GM19099 (cell line): ENCODE results near the gene TMEM132D.

ENCODE experiments used
- POLR2A ChIP-seq: IDR thresholded peaks from 3 replicates; pipeline ENCODE4 v1.6.1; 2011; ENCODE audit warnings: low read depth; ENCODE audit not compliant: insufficient read length; ENCODE audit errors: extremely low read depth

Gene TMEM132D

GRCh38 chr12:129675496-129675895, 228.3 kb downstream of the TMEM132D start:
- TF ChIP-seq POLR2A: no peak

GRCh38 chr12:129673806-129674205, 230.0 kb downstream of the TMEM132D start:
- TF ChIP-seq POLR2A: no peak

GRCh38 chr12:129672110-129672509, 231.7 kb downstream of the TMEM132D start:
- TF ChIP-seq POLR2A: no peak

- no peak for TF ChIP-seq POLR2A
These were observed 233.4 kb downstream of the TMEM132D start for GRCh38 chr12:129670256-129670920.

- TF ChIP-seq POLR2A: no peak
These were observed 238.4 kb downstream of the TMEM132D start for GRCh38 chr12:129665414-129665813.

- no peak for TF ChIP-seq POLR2A
These were observed 241.6 kb downstream of the TMEM132D start for GRCh38 chr12:129662234-129662633.

- TF ChIP-seq POLR2A: no peak
These were observed 242.9 kb downstream of the TMEM132D start for GRCh38 chr12:129660946-129661345.

GRCh38 chr12:129659961-129660622, 243.7 kb downstream of the TMEM132D start:
- no peak for TF ChIP-seq POLR2A

- TF ChIP-seq POLR2A: no peak
These were observed 246.6 kb downstream of the TMEM132D start for GRCh38 chr12:129657179-129657578.

- no peak for TF ChIP-seq POLR2A
These were observed 251.9 kb downstream of the TMEM132D start for GRCh38 chr12:129651951-129652350.

GRCh38 chr12:129641926-129642325, 261.9 kb downstream of the TMEM132D start:
- TF ChIP-seq POLR2A: no peak

GRCh38 chr12:129635021-129635685, 268.7 kb downstream of the TMEM132D start:
- TF ChIP-seq POLR2A: no peak

- TF ChIP-seq POLR2A: no peak
These were observed 272.5 kb downstream of the TMEM132D start for GRCh38 chr12:129631316-129631715.

- no peak for TF ChIP-seq POLR2A
These were observed 273.9 kb downstream of the TMEM132D start for GRCh38 chr12:129629901-129630300.

GRCh38 chr12:129622566-129622965, 281.3 kb downstream of the TMEM132D start:
- TF ChIP-seq POLR2A: no peak

- TF ChIP-seq POLR2A: no peak
These were observed 284.6 kb downstream of the TMEM132D start for GRCh38 chr12:129619271-129619670.

GRCh38 chr12:129617849-129618248, 286.0 kb downstream of the TMEM132D start:
- TF ChIP-seq POLR2A: no peak

GRCh38 chr12:129615001-129615400, 288.8 kb downstream of the TMEM132D start:
- TF ChIP-seq POLR2A: no peak
